Measurements from ENCODE around the gene ARHGAP8.
"Not testable (repeated sequence)": the region's sequence is repeated elsewhere in the genome, so short reads cannot be mapped to it uniquely, and the experiment has no call there.

ARHGAP8 gene

DNA sequence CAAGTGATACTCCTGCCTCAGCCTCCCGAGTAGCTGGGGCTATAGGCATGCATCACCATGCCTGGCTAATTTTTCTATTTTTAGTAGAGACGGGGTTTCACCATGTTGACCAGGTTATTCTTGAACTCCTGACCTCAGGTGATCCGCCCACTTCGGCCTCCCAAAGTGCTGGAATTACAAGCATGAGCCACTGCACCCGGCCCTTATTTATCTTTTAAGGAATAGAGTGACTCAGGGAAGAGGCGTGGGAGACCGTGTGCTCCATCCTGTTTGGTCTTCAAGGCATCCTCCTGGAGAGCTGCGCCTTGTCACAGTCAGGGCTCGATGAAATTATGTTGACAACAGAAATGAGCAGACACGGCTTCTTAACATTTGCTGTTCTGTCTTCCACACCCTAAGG is 12.7 kb upstream of the ARHGAP8 start:
- DNase-seq (ENCODE audit: low spot score) = not testable (repeated sequence)

DNA sequence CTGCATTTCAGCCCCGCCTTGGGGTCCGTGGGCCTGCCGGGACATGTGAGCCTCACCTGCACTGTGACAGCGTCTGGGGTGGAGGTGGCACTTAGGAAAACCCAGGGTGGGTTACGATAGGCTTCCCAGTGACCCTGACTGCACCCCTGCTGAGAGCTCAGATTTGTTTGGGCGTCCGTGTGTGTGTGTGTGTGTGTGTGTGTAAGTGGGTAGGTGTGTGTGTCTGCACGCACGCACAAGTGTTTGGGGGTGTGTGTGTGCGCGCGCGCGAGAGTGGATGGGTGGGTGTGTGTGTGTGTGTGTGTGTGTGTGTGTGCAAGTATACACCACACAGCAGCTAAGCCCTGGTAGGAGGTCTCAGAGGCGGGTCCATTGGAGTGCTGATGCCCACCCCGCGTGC is 12.1 kb upstream of the ARHGAP8 start:
- DNase-seq (ENCODE audit: low spot score) = no peak

DNA sequence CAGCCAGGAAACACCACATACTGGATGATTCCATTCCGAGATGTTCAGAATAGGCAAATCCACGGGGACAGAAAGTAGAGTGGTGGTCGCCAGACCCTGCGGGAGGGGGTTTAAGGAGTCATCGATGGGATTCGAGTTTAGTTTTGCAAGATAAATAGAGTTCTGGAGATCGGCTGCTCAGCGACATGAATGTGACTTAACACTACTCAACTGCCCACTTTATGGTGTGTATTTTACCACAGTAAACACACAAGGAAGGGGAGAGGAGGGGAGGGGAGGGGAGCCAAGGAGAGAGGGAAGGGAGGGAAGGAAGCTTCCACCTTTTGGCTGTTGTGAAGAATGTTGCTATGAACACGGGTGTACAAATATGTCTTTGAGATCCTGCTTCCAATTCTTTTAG is 10.4 kb upstream of the ARHGAP8 start:
- no peak for DNase-seq (ENCODE audit: low spot score)

DNA sequence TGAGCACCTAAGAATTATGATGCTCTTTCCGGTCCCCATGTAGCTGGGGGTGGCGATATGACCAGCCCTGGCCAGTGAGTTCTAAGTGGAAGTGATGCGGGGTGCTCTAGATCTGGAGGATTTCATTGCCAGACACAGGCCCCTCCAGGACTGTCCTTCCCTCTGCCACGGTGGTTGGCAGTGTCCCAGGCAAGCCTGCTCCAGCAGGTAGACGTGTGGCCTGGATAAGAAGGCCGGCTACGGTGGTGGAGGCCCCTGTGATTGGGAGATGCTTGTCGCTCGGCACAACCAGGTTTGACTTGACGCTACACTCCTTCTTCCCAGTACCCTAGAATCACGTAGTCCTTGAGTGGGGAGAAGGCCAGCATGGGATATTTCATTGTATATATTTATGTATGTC is 9.1 kb upstream of the ARHGAP8 start:
- DNase-seq (ENCODE audit: low spot score) = no peak

DNA sequence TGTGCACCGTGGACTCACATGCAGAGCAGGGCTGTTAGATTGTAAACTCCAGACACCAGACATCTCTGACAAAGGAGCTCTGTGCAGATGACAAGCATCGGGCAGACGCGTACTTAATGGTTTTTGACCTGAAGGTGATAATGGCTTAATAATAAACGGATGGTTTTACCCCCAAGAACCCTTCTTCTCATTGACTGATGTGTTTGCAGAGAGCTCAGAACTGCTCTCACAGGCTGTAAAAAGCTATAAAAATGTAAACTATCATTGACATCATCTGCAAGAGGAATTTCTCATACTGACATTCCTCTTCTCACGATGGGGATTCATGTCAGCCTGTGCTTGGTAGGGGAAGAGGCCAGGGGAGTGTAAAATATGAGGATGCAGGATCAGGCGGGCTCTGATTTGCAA is 8.6 kb upstream of the ARHGAP8 start:
- DNase-seq (ENCODE audit: low spot score) = no peak

DNA sequence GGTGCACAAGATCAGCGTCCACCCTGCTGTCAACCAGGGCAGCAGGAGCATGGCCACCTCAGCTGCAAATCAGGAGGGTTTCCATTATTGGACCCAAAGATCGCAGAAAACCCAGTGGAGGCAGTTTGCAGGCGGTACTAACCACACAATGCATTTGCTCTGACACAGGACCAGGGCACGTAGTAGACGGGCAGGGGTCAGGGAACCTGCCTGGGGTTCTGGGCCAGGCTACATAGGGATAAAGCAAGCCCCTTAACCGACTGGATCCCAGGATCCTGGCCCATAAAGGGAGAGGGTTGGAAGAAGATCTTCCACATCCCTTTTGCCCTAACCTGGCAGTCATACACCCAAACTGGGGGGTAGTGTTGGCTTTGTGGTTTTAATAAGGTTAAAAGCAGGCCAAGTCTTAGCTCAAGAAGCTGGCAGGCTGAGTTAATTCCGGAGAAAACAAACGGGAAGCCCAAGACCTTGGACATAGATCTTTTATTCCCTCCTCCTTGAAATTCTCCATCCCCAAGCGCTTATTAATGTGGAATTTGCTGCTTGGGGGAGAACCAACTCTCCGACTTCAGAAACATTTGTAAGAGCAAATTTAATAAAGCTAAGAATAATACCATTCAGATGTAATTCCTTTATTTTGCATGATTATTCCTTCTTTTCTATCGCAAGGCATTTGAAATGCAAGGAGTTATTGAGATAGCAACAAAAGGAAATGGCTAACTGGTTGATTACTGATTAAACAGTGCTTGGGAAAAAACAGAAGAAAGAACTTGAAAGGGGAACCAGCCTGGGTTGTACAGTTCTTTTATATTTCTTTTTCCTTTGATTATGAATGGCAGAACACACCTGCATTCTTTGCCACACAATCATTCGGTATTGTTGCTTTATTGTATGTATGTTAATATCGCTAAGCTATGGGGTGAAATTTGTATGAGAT is 6.3 kb upstream of the ARHGAP8 start:
- DNase-seq (ENCODE audit: low spot score) = no peak

DNA sequence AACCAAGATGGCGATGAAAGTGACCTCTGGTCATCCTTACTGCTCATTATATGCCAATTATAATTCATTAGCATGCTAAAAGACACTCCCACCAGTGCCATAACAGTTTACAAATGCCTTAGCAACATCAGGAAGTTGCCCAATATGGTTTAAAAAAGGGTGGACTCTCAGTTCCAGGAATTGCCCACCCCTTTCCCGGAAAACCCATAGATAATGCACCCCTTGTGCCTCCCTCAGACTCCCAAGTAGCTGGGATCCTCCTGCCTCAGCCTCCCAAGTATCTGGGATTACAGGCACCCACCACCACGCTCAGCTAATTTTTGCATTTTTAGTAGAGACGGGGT is 4.6 kb upstream of the ARHGAP8 start:
- not testable (repeated sequence) for DNase-seq (ENCODE audit: low spot score)

- DNase-seq (ENCODE audit: low spot score) = no peak
Measured at GRCh38 chr22:44748524-44748923, 3.9 kb upstream of the ARHGAP8 start.

DNA sequence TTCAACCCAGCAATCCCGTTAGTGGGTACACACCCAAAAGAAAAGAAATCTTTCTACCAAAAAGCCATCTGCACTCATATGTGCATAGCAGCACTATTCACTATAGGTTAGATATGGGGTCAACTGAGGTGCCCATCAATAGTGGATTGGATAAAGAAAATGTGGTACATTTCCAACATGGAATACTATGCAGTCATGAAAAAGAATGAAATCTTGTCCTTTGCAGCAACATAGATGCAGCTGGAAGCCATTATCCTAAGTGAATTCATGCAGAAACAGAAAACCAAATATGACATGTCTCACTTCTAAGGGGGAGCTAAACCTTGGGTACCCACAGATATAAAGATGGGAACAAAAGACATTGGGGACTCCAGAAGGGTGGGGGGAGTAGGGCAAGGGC is 1.9 kb upstream of the ARHGAP8 start:
- no peak for DNase-seq (ENCODE audit: low spot score)

DNA sequence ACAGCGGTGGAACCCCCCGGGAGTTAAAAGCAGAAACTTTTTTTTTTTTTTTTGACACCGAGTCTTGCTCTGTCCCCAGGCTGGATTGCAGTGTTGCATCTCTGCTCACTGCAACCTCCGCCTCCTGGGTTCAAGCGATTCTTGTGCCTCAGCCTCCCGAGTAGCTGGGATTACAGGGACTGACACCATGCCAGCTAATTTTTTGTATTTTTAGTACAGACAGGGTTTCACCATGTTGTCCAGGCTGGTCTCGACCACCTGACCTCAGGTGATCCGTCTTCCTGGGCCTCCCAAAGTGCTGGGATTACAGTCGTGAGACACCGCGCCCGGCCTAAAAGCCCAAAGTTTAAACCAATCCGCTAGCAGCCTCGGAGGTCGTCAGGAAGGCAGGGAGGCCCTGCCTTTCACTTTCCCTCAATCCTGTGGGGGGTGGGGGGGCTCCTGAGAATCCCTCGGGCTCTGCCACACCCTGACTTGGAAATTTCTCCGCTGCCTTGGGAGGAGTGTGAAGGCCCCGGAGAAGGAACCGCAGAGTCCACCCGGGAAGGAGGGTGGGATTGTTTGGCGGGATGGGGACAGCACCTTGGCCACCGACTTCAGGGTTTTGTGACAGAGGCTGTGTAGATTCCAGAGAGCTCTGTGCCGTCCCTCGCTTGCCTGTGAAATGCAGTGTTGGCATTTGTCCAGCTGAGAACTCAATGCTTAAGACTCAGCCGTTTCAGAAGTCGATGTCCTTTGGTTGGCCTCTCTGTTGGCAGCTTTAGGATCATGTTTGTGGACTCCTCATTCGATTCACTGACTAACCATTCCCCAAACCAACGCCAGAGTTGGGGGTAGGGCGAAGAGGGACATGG is 1.0 kb downstream of the ARHGAP8 start:
- DNase-seq (ENCODE audit: low spot score) = no peak

GRCh38 chr22:44754998-44755397 is 2.6 kb downstream of the ARHGAP8 start:
- no peak for DNase-seq (ENCODE audit: low spot score)

GRCh38 chr22:44755417-44755816 is 3.0 kb downstream of the ARHGAP8 start:
- no peak for DNase-seq (ENCODE audit: low spot score)

GRCh38 chr22:44755956-44756361 is 3.6 kb downstream of the ARHGAP8 start:
- no peak for DNase-seq (ENCODE audit: low spot score)

DNA sequence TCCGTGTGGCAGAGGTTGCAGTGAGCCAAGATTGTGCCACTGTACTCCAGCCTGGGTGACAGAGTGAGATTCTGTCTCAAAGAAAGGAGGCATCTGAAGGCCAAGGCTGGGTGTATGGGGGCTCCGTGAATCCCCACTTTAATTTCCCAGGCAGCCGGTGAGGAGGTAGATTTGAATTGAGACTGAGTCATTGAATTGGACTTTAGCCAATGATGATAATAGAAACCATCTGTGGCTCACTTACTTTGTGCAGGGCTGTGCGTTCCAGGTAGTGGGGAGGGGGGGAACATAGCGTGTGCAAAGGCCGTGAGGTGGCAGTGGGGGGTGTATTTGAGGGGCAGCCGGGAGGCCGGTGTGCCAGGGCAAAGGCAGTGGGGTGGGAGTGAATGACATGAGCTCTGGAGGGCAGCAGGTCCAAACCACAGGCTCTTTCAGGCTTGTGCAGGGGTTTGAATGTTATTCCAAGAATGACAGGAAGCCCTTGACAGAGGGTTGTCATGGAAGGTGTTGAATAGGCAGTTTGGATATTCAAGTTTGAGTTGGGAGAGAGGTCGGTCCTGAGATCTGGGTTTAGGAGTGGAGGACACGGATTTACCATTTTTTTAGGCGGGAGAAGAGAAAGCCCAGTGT is 6.1 kb downstream of the ARHGAP8 start:
- no peak for DNase-seq (ENCODE audit: low spot score)

- DNase-seq (ENCODE audit: low spot score) = no peak
Measured at GRCh38 chr22:44759001-44759400, 6.6 kb downstream of the ARHGAP8 start.

GRCh38 chr22:44759430-44760310 is 7.3 kb downstream of the ARHGAP8 start:
- DNase-seq (ENCODE audit: low spot score) = no peak

GRCh38 chr22:44760476-44760875 is 8.1 kb downstream of the ARHGAP8 start:
- no peak for DNase-seq (ENCODE audit: low spot score)

DNA sequence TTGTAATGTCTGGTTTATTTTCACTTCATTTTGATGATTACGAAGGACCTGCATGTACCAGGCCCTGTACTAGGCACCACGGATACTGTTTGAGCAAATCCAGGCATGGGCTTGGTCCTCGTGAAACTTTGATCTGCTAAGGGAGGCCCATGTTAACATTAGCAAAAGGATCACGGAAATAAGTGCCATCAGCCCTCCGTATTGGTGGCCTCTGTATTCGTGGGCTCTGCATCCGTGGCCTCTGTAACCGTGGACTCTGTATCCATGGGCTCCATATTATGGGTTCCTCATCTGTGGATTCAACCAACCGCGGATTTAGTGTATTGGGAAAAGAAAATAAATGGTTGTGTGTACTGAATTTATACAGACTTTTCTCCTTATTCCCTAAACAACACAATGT is 8.7 kb downstream of the ARHGAP8 start:
- no peak for DNase-seq (ENCODE audit: low spot score)

DNA sequence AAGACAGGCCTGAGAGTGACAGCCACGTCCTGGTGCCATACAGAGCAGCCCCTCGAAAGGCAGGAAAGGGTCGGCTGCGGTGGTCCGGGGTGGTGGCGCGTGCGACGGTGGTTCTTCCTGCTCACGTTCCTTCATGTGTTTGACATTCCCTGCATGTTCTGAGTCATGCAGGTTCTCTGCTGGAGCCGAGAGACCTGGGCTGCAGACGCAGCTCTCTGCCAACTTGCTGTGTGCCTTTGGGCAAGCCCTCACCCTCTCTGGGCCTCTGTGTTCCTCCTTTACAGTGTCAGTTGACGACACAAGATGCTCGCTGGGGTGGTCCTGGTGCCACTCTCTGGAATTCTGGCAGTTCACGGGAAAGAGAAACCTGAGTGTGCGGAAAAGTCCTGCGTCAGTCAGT is 12.0 kb downstream of the ARHGAP8 start:
- DNase-seq (ENCODE audit: low spot score) = no peak

DNA sequence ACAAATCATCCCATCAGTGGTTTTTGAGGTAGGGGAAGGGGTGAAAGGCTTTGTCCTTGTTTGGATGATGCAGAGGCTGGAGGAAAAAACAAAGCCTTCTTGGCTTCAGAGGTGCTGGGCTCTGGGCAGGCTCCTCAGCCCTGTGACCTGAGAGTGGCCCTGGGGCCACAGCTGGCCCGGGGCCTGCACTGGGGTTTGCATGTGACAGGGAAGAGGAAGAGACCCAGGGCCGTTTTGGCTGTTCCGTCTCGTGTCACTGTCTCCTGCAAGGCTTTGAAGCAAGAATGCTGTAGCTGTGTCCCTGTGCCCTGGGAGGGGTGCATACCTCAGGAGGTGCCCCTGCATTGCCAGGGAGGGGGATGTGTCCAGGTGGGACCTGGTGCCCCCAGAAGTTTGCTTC is 12.6 kb downstream of the ARHGAP8 start:
- no peak for DNase-seq (ENCODE audit: low spot score)

DNA sequence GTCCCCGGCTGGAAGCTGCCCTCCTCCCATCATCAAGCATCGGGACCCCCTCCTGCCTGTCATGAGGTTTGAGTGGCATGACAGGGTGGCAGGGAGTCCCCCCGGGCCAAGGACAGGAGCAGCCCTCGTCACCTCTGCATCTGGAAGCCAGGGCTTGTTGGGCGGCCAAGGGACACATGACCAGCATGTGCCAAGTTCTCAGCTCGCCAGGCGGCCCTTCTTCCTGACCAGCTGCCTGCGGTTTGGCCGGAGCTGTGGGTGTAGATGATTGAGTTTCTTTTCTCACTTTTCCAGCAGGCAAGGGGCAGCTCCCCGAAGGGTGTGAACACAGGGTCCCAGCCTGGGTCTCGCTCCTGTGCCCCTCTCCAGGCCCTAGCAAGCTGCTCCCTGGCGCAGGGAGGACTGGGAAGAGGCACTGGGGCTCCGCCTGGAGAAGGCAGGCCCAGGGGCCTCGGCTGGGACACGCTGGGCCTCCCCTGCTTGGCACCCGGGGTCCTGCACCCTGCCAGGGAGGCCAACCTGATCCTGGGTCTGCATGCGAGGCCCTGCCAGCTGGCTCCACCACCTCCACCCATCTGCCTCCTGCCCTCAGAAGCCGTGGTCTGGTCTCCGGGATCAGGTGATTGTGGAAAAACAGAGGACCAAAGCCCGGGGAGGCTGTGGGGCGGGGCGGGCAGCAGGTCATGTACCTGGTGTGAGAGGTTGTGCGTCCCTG is 13.4 kb downstream of the ARHGAP8 start:
- DNase-seq (ENCODE audit: low spot score) = no peak

All from hematopoietic multipotent progenitor cell treated with erythropoietin and hydrocortisone succinate and interleukin-3 and kit ligand, for 15 days (in vitro differentiated cells).